ENCODE measurements around the gene SEPSECS. TPM values are rescaled to one million over a fixed set of nuclear protein-coding genes. Genes with fewer than 3 reads are reported as not detected.

SEPSECS gene
- total RNA-seq: 10 to 100 TPM; 14.8 to 16.1 TPM

DNA sequence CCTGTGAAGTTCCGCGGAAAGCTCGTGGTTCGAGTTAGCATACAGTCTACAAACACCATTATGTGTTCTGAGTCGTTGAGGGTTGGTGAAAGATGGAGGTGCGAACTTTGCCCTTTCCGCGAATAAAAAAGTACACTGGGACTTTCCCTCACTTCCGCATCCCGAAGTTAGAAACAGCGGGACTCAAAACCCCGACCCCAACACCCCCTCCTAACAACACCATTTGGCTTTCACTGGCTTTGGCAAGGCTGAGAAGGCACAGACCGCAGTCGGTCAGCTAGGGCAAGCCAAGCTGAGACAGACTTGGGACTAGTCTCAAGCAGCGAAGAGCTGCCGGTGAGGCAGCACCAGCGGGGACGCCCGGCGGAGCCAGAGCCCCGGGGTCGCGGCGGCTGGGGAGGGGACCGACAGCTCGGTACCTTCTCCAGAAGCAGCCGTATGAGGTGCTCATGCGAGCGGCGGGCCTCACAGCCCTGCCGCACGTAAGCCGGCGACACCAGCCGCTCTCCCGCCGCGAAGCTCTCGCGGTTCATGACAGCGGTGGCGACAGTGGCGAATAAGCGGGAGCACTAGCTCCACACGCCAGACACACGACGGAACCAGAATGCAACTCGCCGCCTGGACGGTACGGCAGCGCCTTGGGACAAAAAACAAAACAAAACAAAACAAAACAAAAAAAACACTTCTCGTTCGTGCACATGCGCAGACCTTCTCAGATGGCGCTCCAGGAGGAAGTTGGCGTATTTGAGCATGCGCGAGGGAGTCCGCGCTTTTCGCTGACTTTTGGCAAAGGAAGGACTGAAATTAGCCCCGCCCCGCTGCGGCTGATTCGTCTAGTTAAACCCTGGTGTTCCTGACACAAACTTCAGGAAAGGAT lies at the start of gene SEPSECS:
Gene SEPSECS (minus strand): TSS at position 613 of the 877 bp plus-strand sequence. CDS start 80 bp downstream, at position 533.

Other genes starting within 250 kb of the SEPSECS start
- gene CCDC149, start 247.4 kb downstream of the SEPSECS start, total RNA-seq: not detected
- not detected for gene LGI2, start 129.5 kb downstream of the SEPSECS start, total RNA-seq
- 10 to 100 TPM; 32.2 to 32.5 TPM for gene PI4K2B, start 73.6 kb upstream of the SEPSECS start, total RNA-seq
- 10 to 100 TPM in 1 of 2 experiments, 1 to 10 TPM in 1; 10.0 to 10.5 TPM for gene ZCCHC4, start 152.3 kb upstream of the SEPSECS start, total RNA-seq
- 10 to 100 TPM; 37.8 to 38.5 TPM for gene ANAPC4, start 216.8 kb upstream of the SEPSECS start, total RNA-seq

Measured in activated naive CD4-positive, alpha-beta T cell treated with anti-CD3 and anti-CD28 coated beads, Interleukin-2, amount 10 ng/mL, durations not matched to agents 5 hours and 36 hours (primary cell).